ENCODE results near the gene TBX2.
"Not testable (repeated sequence)": the region's sequence is repeated elsewhere in the genome, so short reads cannot be mapped to it uniquely, and the experiment has no call there.

The TBX2 gene

GRCh38 chr17:61415374-61416210, 15.9 kb downstream of the TBX2 start:
- DNase-seq, result no peak

GRCh38 chr17:61416211-61416539, 16.5 kb downstream of the TBX2 start:
- no peak for DNase-seq

- DNase-seq, result peak; percentile 75
Measured at GRCh38 chr17:61416540-61417363, 17.1 kb downstream of the TBX2 start.

- no peak for DNase-seq
Measured at GRCh38 chr17:61418449-61418848, 18.8 kb downstream of the TBX2 start.

- DNase-seq, result no peak
Measured at GRCh38 chr17:61419496-61420046, 19.9 kb downstream of the TBX2 start.

GRCh38 chr17:61420052-61420451, 20.4 kb downstream of the TBX2 start:
- DNase-seq, result no peak

GRCh38 chr17:61420745-61421398, 21.2 kb downstream of the TBX2 start:
- no peak for DNase-seq

GRCh38 chr17:61421460-61421859, 21.8 kb downstream of the TBX2 start:
- no peak for DNase-seq

GRCh38 chr17:61422116-61422799, 22.6 kb downstream of the TBX2 start:
- DNase-seq, result no peak

GRCh38 chr17:61422869-61423268, 23.2 kb downstream of the TBX2 start:
- no peak for DNase-seq

GRCh38 chr17:61423967-61424649, 24.5 kb downstream of the TBX2 start:
- no peak for DNase-seq

GRCh38 chr17:61425682-61426481, 26.2 kb downstream of the TBX2 start:
- no peak for DNase-seq

GRCh38 chr17:61426482-61427304, 27.1 kb downstream of the TBX2 start:
- DNase-seq, result no peak

- no peak for DNase-seq
Measured at GRCh38 chr17:61427567-61427966, 27.9 kb downstream of the TBX2 start.

GRCh38 chr17:61429274-61429673, 29.6 kb downstream of the TBX2 start:
- DNase-seq, result no peak

- not testable (repeated sequence) for DNase-seq
Measured at GRCh38 chr17:61429831-61430230, 30.2 kb downstream of the TBX2 start.

GRCh38 chr17:61431594-61432311, 32.1 kb downstream of the TBX2 start:
- DNase-seq, result no peak

GRCh38 chr17:61436273-61436672, 36.6 kb downstream of the TBX2 start:
- DNase-seq, result no peak

GRCh38 chr17:61436995-61437704, 37.5 kb downstream of the TBX2 start:
- no peak for DNase-seq
